GM12892 (cell line): Measurements from ENCODE around the gene FYB1.

ENCODE experiments used
- POLR2A ChIP-seq: IDR thresholded peaks from 2 replicates; pipeline ENCODE4 v1.6.1; 2011; ENCODE audit warnings: low read depth, low read length, control low read depth
- POLR2AphosphoS5 ChIP-seq: IDR thresholded peaks from 2 replicates; pipeline ENCODE4 v1.6.1; 2011; ENCODE audit warnings: low read depth, low read length, control low read depth
- TAF1 ChIP-seq: IDR thresholded peaks from 2 replicates; pipeline ENCODE4 v1.6.1; 2011; ENCODE audit warnings: low read depth, mild to moderate bottlenecking, control low read depth, low read length, borderline replicate concordance

DNA sequence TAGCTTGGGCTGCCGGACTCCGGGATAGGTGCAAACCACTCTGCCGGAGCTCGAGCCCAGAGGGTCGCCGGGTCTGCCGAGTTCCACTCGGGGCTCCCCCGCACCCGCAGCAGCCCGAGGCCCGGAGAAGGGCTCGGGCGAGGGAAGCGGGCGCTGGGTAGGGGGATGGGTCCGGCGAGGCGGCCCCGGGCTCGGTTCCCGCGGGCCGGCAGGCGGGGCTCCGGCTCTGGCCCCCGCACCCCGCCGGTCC, 145.7 kb downstream of the FYB1 start:
- no peak for TF ChIP-seq POLR2AphosphoS5
- no peak; the same call in 1 of the 2 replicates for TF ChIP-seq POLR2A
- TF ChIP-seq TAF1: no peak
